PC-3 (cell line): ENCODE measurements around the gene LSP1. TPM values are rescaled to one million over a fixed set of nuclear protein-coding genes. Genes with fewer than 3 reads are reported as not detected.
A peak's percentile ranks its signal among the peaks of the same experiment; 100 is the strongest.

ENCODE experiments used
- ATAC-seq: fragments of 200-7000 bp; cut with Tn5 transposase; 2 replicates; pipeline ENCODE4 v1.9.1; 2020; ENCODE audit warnings: mild to moderate bottlenecking, moderate library complexity
- BruUV-seq: library from RNA; stranded (reverse); fragments of 400-500 nt; replicated peaks from 2 replicates; lab custom pipeline; 2021; lab: Mats Ljungman, UMichigan
- CTCF ChIA-PET: fragments of 300-600 bp; sonication (Branson Sonifier 250); formaldehyde crosslinking; loops from one replicate; lab custom pipeline; 2022; ENCODE audit warnings: antibody characterized with exemption; lab: Charles Lee
- POLR2A ChIA-PET: fragments of 300-600 bp; sonication (Branson Sonifier 250); formaldehyde crosslinking; loops from one replicate; lab custom pipeline; 2022; ENCODE audit warnings: antibody characterized with exemption; ENCODE audit not compliant: unreplicated experiment; lab: Charles Lee
- DNase-seq: peaks from one replicate; pipeline ENCODE4 v3.0.0-alpha.2; 2015
- H2AFZ ChIP-seq: fragments of 300-600 bp; sonication (generic); 2 replicates; pipeline ENCODE4 v1.6.0; 2016; ENCODE audit warnings: antibody characterized with exemption, low read length
- H3F3A ChIP-seq: fragments of 300-600 bp; sonication (generic); one replicate; pipeline ENCODE4 v1.6.0; 2017; ENCODE audit warnings: antibody characterized with exemption, low read length, control low read depth, mild to moderate bottlenecking; ENCODE audit not compliant: unreplicated experiment
- H3K27ac ChIP-seq: fragments of 300-600 bp; sonication (generic); 2 replicates; pipeline ENCODE4 v1.5.1; 2016; ENCODE audit warnings: mild to moderate bottlenecking, low read length
- H3K27me3 ChIP-seq: fragments of 300-600 bp; sonication (generic); 2 replicates; pipeline ENCODE4 v1.6.1; 2016; ENCODE audit warnings: low read length, mixed read lengths
- H3K36me3 ChIP-seq: fragments of 300-600 bp; sonication (generic); 2 replicates; pipeline ENCODE4 v1.6.1; 2016; ENCODE audit warnings: low read depth, mixed run types, low read length, mixed read lengths
- H3K4me1 ChIP-seq: fragments of 300-600 bp; sonication (generic); 2 replicates; pipeline ENCODE4 v1.5.1; 2016; ENCODE audit warnings: low read length; ENCODE audit not compliant: insufficient read depth
- H3K4me2 ChIP-seq: fragments of 300-600 bp; sonication (generic); 2 replicates; pipeline ENCODE4 v1.6.0; 2016; ENCODE audit warnings: low read length
- H3K4me3 ChIP-seq: fragments of 300-600 bp; sonication (generic); 2 replicates; pipeline ENCODE4 v1.5.1; 2016; ENCODE audit warnings: mild to moderate bottlenecking, low read length, mixed read lengths
- H3K79me2 ChIP-seq: fragments of 300-600 bp; sonication (generic); 2 replicates; pipeline ENCODE4 v1.6.1; 2017; ENCODE audit warnings: low read length, mixed read lengths
- H3K9ac ChIP-seq: fragments of 300-600 bp; sonication (generic); 2 replicates; pipeline ENCODE4 v1.6.0; 2016; ENCODE audit warnings: mild to moderate bottlenecking, low read length
- H3K9me2 ChIP-seq: fragments of 300-600 bp; sonication (generic); replicated peaks from 2 replicates; pipeline ENCODE4 v1.6.1; 2016; ENCODE audit warnings: mixed run types, low read length, mixed read lengths
- H3K9me3 ChIP-seq: fragments of 300-600 bp; sonication (generic); 2 replicates; pipeline ENCODE4 v1.6.1; 2016; ENCODE audit warnings: low read length, mixed read lengths
- H4K20me1 ChIP-seq: fragments of 300-600 bp; sonication (generic); 2 replicates; pipeline ENCODE4 v1.6.1; 2016; ENCODE audit warnings: low read length, mixed read lengths
- CTCF ChIP-seq: fragments of 300-600 bp; sonication (generic); conservative IDR thresholded peaks from 2 replicates; pipeline ENCODE4 v1.5.1; 2017; ENCODE audit warnings: antibody characterized with exemption, low read depth, mild to moderate bottlenecking, low read length
- EZH2 ChIP-seq: fragments of 300-600 bp; sonication (generic); IDR thresholded peaks from one replicate; pipeline ENCODE4 v1.6.1; 2017; ENCODE audit warnings: antibody characterized with exemption, mild to moderate bottlenecking, low read length; ENCODE audit not compliant: unreplicated experiment
- EZH2phosphoT487 ChIP-seq: fragments of 300-600 bp; sonication (generic); IDR thresholded peaks from 2 replicates; pipeline ENCODE4 v1.6.1; 2018; ENCODE audit warnings: mild to moderate bottlenecking, antibody characterized with exemption, low read length, borderline replicate concordance
- intact Hi-C: fragments of 100-400 bp; cut with micrococcal nuclease; formaldehyde crosslinking; loops from 2 replicates; pipeline ENCODE4 v1.9.0; 2023
- total RNA-seq: library from RNA; depleted of rRNA; stranded (reverse); fragments of >200 nt; gene quantifications from 2 replicates; pipeline ENCODE4 v1.2.3, GENCODE V29; 2014

LSP1 gene
- total RNA-seq, 1 experiment from 2014 or later = not detected

GRCh38 chr11:1837171-1838076, 15.5 kb upstream of the LSP1 start:
- H2AFZ ChIP-seq = no peak overlapping the region
- no peaks in the 10 kb centered on the region for H3K9me2 ChIP-seq
- DNase-seq (peak; percentile 33), ATAC-seq (0 out of 2 replicates have a peak, but pooled peaks have one; percentile 11)
- no TSS peak for BruUV-seq
- no peak overlapping the region for H3K27ac ChIP-seq
- no peaks in the 10 kb centered on the region for H3K9me3 ChIP-seq
- H3F3A ChIP-seq = no peaks in the 10 kb centered on the region
- H3K36me3 ChIP-seq = no peaks in the 10 kb centered on the region
- H3K79me2 ChIP-seq = no peaks in the 10 kb centered on the region
- ChIA-PET CTCF (no interaction called here), POLR2A (no interaction called here)
- H3K9ac ChIP-seq = no peak overlapping the region
- no peak for TF ChIP-seq EZH2
- peak; percentile 75 for TF ChIP-seq CTCF
- H3K4me3 ChIP-seq = no peak overlapping the region
- H3K4me2 ChIP-seq = no peak overlapping the region
- peaks cover 24% of the 10 kb centered on the region for H3K4me1 ChIP-seq
- intact Hi-C loops = loop anchor here (10.0 kb wide), 1 partner anchor 317 kb away; no protein-coding TSS in a partner anchor
- H4K20me1 ChIP-seq = no peaks in the 10 kb centered on the region
- no peaks in the 10 kb centered on the region for H3K27me3 ChIP-seq

GRCh38 chr11:1838077-1838425, 14.8 kb upstream of the LSP1 start:
- Histone ChIP-seq H2AFZ (no peak overlapping the region), H3K27ac (no peak overlapping the region), H3K4me3 (no peak overlapping the region), H3F3A (no peaks in the 10 kb centered on the region), H4K20me1 (no peaks in the 10 kb centered on the region), H3K27me3 (no peaks in the 10 kb centered on the region), H3K36me3 (no peaks in the 10 kb centered on the region), H3K9me2 (no peaks in the 10 kb centered on the region), H3K4me1 (peaks cover 19% of the 10 kb centered on the region), H3K79me2 (no peaks in the 10 kb centered on the region), H3K4me2 (no peak overlapping the region), H3K9ac (no peak overlapping the region), H3K9me3 (no peaks in the 10 kb centered on the region)
- no peak for TF ChIP-seq CTCF
- no peak for TF ChIP-seq EZH2phosphoT487
- no peak for TF ChIP-seq EZH2
- no TSS peak for BruUV-seq
- ATAC-seq (no peak), DNase-seq (no peak)
- POLR2A ChIA-PET = no interaction called here
- CTCF ChIA-PET = no interaction called here
- intact Hi-C loops = loop anchor here (10.0 kb wide), 1 partner anchor 317 kb away; no protein-coding TSS in a partner anchor
